DND-41 (cell line): ENCODE results near the gene MMP25.

Experiments used
- EZH2 ChIP-seq: IDR thresholded peaks from 3 replicates; pipeline ENCODE4 v1.6.1; 2012; ENCODE audit warnings: borderline replicate concordance, low read depth, mild to moderate bottlenecking, moderate library complexity, low read length, inconsistent platforms; ENCODE audit not compliant: severe bottlenecking
- TF ChIP-seq, protein P1 (sequence below): IDR thresholded peaks from 2 replicates; pipeline ENCODE4 v1.5.1; 2012; ENCODE audit warnings: borderline replicate concordance, low read length, moderate library complexity, mild to moderate bottlenecking; ENCODE audit not compliant: poor library complexity, severe bottlenecking; ENCODE audit errors: extremely low read depth

DNA sequence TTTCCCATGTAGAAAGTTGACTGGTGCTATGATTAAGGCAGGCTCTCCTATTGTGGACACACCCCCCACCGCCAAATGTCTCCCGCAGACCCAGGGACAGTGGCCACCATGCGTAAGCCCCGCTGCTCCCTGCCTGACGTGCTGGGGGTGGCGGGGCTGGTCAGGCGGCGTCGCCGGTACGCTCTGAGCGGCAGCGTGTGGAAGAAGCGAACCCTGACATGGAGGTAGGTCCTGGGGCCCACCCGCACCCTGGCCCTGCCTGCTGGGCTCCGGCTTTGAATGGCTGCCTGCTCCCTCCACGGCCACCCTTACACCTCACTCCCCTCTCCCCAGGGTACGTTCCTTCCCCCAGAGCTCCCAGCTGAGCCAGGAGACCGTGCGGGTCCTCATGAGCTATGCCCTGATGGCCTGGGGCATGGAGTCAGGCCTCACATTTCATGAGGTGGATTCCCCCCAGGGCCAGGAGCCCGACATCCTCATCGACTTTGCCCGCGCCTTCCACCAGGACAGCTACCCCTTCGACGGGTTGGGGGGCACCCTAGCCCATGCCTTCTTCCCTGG, 3.6 kb downstream of the MMP25 start:
- TF ChIP-seq, protein P1, sequence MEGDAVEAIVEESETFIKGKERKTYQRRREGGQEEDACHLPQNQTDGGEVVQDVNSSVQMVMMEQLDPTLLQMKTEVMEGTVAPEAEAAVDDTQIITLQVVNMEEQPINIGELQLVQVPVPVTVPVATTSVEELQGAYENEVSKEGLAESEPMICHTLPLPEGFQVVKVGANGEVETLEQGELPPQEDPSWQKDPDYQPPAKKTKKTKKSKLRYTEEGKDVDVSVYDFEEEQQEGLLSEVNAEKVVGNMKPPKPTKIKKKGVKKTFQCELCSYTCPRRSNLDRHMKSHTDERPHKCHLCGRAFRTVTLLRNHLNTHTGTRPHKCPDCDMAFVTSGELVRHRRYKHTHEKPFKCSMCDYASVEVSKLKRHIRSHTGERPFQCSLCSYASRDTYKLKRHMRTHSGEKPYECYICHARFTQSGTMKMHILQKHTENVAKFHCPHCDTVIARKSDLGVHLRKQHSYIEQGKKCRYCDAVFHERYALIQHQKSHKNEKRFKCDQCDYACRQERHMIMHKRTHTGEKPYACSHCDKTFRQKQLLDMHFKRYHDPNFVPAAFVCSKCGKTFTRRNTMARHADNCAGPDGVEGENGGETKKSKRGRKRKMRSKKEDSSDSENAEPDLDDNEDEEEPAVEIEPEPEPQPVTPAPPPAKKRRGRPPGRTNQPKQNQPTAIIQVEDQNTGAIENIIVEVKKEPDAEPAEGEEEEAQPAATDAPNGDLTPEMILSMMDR = no peak
- no peak for TF ChIP-seq EZH2
